ENCODE results near the gene PABPC4L. TPM values are rescaled to one million over a fixed set of nuclear protein-coding genes. Genes with fewer than 3 reads are reported as not detected.

Gene PABPC4L
- total RNA-seq: 2.1 and 4.2 TPM in 2 replicates

DNA sequence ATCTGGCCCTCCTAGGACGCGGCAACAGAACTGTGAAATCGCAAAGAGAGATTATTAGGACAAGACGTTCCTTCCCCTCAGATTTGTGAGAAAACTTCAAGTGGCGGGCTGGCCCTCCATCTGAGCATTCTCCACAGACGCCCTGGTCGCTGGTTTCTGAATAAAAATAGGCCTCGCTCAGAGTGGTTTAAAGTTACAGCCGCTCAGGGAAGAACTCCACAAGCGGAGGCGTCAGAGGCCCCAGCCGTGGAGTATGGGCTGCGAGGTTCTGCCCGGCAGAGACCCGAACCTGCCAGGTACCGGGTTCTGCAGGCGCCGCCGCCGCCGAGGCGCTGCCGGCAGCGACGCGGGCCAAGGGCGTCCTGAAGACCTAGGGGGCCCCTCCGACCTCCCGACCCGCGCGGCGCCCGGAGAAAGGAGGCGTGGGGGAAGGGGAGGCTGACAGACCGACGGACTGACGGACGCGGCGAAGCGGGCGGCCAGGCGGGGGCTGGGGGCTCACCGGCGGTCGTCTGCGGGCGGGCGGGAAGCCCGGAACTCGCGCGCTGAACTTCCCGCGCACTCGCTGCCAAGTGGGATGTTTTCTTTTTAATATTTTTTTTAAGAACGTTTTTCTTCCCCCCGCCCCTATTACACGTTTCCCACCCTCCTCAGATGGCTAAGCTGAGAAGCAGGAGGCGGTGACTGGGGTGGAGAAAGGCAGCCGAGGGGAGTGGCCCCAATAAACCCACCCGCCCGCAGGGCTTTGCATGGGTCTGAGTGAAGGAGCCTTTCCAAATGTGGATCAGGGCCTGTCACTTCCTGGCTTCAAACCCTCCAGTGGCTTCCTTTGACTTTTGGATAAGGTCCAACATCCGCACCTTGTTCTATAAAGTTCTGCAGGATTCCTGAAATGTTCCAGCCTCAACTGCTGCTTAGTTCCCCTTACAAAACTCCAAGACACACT, at the start of gene PABPC4L:
TSS of gene PABPC4L (minus strand) at position 574 of the 946 bp plus-strand sequence. CDS start 770 bp downstream, outside the sequence.

